Measurements from ENCODE around the gene SLC29A2. TPM values are rescaled to one million over a fixed set of nuclear protein-coding genes. Genes with fewer than 3 reads are reported as not detected.

SLC29A2 gene
- total RNA-seq, 1 experiment from 2014 or later, result 30.2 TPM

DNA sequence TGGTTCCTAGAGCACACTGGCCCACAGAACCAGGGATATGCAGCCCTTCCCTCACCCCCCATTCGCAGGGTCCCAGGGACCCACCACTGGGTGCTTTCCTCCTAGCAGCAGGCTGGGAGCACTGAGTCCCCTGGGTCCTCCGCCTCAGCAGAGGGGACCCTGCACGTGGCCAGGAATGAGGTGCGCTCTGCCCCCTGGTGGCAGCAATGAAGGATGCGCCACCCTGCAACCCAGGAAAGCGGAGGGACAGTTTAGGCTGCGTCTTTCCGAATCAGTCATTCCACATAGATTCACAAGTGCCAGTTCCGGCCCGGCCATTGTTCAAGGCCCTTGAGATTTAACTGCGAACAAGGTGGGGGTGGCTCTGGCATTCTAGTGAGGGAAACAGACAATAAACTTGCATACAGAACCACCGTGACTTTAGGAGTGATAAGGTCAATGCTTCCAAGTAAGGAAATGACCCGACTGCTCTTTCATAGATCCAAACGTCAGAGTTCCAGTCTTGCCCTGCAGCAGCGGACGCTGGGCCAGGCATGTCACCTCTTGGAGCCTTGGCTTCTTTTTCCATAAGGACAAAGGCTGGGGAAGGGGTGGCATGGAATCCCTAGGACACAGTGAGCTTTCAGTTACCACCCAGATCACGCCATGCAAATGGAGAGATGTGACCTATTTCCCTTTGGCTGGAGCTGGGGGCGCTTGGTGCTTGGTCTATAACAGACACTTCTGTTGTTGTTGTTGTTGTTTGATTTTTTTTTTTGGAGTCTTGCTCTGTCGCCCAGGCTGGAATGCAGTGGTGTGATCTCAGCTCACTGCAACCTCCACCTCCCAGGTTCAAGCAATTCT is 43.0 kb downstream of the SLC29A2 start (continued):
- TF ChIP-seq, protein P1, sequence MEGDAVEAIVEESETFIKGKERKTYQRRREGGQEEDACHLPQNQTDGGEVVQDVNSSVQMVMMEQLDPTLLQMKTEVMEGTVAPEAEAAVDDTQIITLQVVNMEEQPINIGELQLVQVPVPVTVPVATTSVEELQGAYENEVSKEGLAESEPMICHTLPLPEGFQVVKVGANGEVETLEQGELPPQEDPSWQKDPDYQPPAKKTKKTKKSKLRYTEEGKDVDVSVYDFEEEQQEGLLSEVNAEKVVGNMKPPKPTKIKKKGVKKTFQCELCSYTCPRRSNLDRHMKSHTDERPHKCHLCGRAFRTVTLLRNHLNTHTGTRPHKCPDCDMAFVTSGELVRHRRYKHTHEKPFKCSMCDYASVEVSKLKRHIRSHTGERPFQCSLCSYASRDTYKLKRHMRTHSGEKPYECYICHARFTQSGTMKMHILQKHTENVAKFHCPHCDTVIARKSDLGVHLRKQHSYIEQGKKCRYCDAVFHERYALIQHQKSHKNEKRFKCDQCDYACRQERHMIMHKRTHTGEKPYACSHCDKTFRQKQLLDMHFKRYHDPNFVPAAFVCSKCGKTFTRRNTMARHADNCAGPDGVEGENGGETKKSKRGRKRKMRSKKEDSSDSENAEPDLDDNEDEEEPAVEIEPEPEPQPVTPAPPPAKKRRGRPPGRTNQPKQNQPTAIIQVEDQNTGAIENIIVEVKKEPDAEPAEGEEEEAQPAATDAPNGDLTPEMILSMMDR (IDR thresholded peaks at IDR 0.05), result peak; percentile 98
- TF ChIP-seq, protein P2, sequence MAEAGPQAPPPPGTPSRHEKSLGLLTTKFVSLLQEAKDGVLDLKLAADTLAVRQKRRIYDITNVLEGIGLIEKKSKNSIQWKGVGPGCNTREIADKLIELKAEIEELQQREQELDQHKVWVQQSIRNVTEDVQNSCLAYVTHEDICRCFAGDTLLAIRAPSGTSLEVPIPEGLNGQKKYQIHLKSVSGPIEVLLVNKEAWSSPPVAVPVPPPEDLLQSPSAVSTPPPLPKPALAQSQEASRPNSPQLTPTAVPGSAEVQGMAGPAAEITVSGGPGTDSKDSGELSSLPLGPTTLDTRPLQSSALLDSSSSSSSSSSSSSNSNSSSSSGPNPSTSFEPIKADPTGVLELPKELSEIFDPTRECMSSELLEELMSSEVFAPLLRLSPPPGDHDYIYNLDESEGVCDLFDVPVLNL (CRISPR knock-in tag; IDR thresholded peaks at IDR 0.05; ENCODE audit: borderline replicate concordance, low read depth), result no peak
- peak; percentile 98 for TF ChIP-seq TEAD1 (CRISPR knock-in tag; IDR thresholded peaks at IDR 0.05)
- no peak for TF ChIP-seq NR3C1 (CRISPR knock-in tag; conservative IDR thresholded peaks at IDR 0.05; ENCODE audit: low read depth)
- TF ChIP-seq, protein P3, sequence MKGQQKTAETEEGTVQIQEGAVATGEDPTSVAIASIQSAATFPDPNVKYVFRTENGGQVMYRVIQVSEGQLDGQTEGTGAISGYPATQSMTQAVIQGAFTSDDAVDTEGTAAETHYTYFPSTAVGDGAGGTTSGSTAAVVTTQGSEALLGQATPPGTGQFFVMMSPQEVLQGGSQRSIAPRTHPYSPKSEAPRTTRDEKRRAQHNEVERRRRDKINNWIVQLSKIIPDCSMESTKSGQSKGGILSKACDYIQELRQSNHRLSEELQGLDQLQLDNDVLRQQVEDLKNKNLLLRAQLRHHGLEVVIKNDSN (CRISPR knock-in tag; IDR thresholded peaks at IDR 0.05), result peak; percentile 88
- TF ChIP-seq NFATC4 (CRISPR knock-in tag; IDR thresholded peaks at IDR 0.05), result no peak
- TF ChIP-seq ZNF423 (CRISPR knock-in tag; IDR thresholded peaks at IDR 0.05), result peak; percentile 46; the same call in 1 of the 2 replicates
- peak; percentile 24; the same call in 1 of the 2 replicates for TF ChIP-seq SP1 (CRISPR knock-in tag; conservative IDR thresholded peaks at IDR 0.05)
- no peak for TF ChIP-seq CDX4 (CRISPR knock-in tag; IDR thresholded peaks at IDR 0.05; ENCODE audit: borderline replicate concordance)
- TF ChIP-seq ZBTB21 (CRISPR knock-in tag; IDR thresholded peaks at IDR 0.05; ENCODE audit: borderline replicate concordance), result 0 out of 2 replicates have a peak, but pooled peaks have one; percentile 6
- peak; percentile 75 for TF ChIP-seq ETV6 (CRISPR knock-in tag; IDR thresholded peaks at IDR 0.05)
- TF ChIP-seq USF2 (CRISPR knock-in tag; IDR thresholded peaks at IDR 0.05), result peak; percentile 86
- no peak for TF ChIP-seq NFYB (CRISPR knock-in tag; conservative IDR thresholded peaks at IDR 0.05; ENCODE audit: low read depth)
- TF ChIP-seq TEAD4 (CRISPR knock-in tag; IDR thresholded peaks at IDR 0.05), result 0 out of 2 replicates have a peak, but pooled peaks have one; percentile 72
- peak; percentile 53; the same call in 1 of the 2 replicates for TF ChIP-seq ZNF281 (CRISPR knock-in tag; IDR thresholded peaks at IDR 0.05)
- peak; percentile 72 for TF ChIP-seq ZNF121 (CRISPR knock-in tag; IDR thresholded peaks at IDR 0.05)

DNA sequence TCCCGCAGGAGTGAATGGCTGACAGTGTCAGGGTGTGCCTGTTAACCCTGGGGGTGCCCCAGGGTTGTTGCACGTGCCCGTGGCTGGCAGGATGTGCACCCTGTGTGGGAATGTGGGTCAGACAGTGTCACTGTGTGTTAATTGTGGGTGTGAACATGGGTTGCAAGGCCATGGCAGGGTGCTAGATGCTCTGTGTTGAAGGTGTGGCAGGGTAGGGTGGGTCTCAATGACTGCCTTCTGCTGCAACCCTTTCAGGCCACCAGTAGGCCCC is 43.6 kb downstream of the SLC29A2 start:
- ATAC-seq (peak; percentile 6), DNase-seq (ENCODE audit: low spot score) (no peak)
- Mint-ChIP-seq H3K4me1 (peaks cover 15% of the 10 kb centered on the region), H3K27ac (no peak overlapping the region), H3K27me3 (ENCODE audit: low read depth) (peaks cover 11% of the 10 kb centered on the region), H3K4me3 (no peak overlapping the region), H3K36me3 (no peaks in the 10 kb centered on the region), H3K9me3 (0 out of 2 replicates have a peak, but pooled peaks cover 6% of the 10 kb centered on the region)
- CTCF ChIA-PET, result no interaction called here
- TF ChIP-seq, protein P4, sequence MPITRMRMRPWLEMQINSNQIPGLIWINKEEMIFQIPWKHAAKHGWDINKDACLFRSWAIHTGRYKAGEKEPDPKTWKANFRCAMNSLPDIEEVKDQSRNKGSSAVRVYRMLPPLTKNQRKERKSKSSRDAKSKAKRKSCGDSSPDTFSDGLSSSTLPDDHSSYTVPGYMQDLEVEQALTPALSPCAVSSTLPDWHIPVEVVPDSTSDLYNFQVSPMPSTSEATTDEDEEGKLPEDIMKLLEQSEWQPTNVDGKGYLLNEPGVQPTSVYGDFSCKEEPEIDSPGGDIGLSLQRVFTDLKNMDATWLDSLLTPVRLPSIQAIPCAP (CRISPR knock-in tag; IDR thresholded peaks at IDR 0.05), result 0 out of 2 replicates have a peak, but pooled peaks have one; percentile 57
- TF ChIP-seq TP53 (CRISPR knock-in tag; IDR thresholded peaks at IDR 0.05), result no peak
- TF ChIP-seq ZBTB21 (CRISPR knock-in tag; IDR thresholded peaks at IDR 0.05; ENCODE audit: borderline replicate concordance), result peak; percentile 41; the same call in 1 of the 2 replicates
- POLR2A ChIA-PET, result no interaction called here

Data from WTC11 (cell line).